Amniotic stem cell (primary cell): ENCODE measurements around the gene TESK2.
"Not testable (repeated sequence)": the region's sequence is repeated elsewhere in the genome, so short reads cannot be mapped to it uniquely, and the experiment has no call there.

Experiments used
- DNase-seq: peaks from one replicate; lab custom pipeline; 2025; lab: John Stamatoyannopoulos, UW

TESK2 gene

DNA sequence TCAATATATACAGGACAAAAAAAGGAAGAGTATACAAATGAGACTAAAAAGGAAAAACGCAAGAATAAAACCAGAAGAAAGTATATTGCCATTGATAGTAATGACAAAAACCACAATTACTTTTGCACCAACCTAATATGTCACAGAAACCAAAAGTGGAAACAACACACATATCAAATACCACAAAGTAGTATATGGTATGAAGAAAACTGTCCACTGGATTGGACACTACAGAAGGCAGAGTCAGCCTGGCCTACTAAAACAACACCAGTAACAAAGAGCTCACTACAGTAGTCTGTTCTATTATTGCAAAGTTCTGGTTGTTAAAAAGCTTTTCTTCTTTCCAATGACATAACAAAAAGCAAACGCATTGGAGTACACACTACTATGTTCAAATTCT is 17.7 kb downstream of the TESK2 start:
- DNase-seq, result no peak

DNA sequence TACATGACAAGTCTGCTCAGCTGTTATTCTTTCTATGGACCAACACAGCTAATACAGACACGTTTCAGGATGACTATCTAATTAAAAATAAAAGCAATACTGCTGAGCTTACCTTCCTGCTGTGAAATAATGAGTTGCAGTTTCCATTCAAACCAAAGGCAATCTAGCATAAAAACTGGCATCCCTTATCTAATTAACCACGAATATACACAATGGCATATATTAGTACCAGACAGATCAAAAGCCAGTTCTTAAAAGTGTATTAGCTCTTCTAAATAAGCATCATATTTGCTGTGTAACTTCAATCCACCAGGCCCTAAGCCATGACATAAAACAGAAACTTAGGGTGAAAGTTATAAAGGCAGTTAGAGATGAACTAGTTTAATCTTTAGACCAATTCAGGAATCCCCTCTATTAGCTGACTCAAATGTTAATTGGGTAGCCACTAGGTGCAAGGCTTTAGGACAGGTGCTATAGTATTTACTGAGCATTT is 20.6 kb downstream of the TESK2 start:
- DNase-seq, result no peak

DNA sequence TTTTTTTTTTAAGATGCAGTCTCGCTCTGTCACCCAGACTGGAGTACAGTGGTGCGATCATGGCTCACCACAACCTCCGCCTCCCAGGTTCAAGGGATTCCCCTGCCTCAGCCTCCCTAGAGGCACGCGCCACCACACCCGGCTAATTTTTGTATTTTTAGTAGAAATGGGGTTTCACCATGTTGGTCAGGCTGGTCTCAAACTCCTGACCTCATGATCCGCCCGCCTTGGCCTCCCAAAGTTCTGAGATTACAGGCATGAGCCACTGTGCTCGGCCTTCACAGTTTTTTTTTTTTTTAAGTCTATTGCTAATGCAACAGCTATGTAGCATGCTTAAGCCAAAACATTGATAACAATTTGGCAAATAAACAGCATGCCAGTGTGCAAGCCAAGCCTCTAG is 23.6 kb downstream of the TESK2 start:
- not testable (repeated sequence) for DNase-seq

DNA sequence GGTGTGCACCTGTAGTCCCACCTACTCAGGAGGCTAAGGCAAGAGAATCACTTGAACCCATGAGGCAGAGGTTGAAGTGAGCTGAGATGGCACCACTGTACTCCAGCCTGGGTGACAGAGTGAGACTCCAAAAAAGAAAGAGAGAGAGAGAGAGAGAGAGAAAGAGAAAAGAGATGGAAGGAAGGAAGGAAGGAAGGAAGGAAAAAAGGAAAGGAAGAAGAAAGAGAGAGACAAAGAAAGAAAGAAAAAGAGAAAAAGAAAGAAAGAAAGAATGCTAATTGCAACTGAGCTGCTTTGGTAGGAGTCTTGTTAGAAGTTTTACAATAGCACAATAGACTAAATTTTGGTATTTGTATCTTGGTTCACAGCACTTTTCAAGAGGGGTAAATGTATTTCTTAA is 25.7 kb downstream of the TESK2 start:
- DNase-seq, result no peak

DNA sequence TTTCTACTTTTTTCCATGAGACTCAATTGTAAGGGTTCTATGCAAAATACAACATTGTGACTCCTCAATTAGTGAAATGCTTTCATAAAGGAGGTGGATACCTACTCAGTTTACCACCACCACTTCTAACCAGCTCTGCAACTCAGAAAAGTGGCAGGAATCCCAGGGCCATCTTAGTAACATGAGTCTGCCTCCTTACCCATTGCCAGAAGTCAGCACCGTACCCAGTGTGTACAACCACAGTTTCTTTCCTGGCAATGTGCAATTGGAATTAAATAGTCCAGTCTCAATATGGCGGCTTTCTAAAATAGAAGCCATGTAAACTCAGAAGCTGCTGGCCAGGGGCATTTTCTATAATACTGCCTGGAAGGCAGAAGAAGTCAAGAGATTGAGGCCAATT is 32.1 kb downstream of the TESK2 start:
- no peak for DNase-seq

DNA sequence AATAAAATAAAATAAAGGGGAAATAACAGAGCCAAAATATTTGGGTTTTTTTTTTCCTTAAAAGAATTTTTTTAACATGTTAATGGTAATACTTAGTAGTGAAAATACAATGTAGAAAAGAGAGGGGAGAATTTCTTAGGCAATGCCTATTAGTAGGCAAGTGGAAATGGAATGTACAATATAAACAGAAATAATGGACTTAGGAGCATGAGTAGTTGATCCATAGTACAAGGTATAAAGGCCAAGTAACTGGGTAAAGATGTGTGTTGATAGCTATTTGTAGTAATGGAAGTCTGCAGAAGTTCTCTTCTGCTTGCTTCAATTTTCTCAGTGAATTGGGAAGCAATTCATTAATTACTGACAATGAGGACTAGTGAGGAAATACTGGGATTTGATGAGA is 34.4 kb downstream of the TESK2 start:
- DNase-seq, result no peak

DNA sequence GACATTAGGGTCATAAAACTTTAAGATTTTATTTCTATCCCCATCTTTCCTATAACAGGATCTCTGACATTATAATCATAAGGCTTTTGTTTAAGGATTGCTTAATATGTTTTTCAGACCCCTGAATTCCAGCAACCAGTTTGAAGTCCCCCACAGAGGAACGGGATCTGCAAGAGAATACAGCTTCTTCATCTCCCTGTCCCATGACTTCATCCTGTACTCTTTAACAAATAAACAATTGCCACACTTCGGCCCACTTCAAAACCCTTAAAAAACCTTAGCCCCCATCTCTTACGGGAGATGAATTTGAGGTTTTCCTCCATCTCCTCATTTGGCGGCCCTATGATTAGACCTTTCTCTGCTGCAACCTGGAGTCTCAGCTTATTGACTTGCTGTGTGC is 35.8 kb downstream of the TESK2 start:
- DNase-seq, result no peak

DNA sequence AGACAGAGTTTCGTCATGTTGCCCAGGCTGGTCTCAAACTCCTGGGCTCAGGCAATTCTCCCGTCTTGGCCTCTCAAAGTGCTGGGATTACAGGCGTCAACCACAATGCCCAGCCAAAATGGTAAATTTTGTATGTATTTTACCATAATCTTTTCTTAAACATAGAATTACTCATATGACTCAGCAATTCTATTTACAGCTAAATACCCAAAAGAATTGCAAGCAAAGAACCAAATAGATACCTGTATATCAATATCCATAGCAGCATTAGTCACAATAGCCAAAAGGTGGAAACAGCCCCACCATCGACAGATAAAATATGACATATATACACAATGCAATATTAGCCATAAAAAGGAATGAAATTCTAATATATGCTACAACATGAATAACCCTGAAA is 36.5 kb downstream of the TESK2 start:
- no peak for DNase-seq

DNA sequence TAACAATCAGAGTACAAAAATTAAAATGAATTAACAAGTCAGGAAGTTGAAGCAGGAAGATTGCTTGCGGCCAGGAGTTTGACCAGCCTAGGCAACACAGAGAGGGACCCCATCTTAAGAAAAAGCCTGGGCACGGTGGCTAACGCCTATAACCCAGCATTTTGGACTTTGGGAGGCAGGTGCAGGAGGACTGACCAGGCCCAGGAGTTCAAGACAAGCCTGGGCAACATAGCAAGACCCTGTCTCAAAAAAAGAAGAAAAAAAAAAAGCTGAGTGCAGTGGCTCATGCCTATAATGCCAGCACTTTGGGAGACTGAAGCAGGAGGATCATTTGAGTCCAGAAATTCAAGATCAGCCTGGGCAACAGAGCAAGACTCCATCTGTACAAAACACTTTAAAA is 38.5 kb downstream of the TESK2 start:
- DNase-seq, result no peak

DNA sequence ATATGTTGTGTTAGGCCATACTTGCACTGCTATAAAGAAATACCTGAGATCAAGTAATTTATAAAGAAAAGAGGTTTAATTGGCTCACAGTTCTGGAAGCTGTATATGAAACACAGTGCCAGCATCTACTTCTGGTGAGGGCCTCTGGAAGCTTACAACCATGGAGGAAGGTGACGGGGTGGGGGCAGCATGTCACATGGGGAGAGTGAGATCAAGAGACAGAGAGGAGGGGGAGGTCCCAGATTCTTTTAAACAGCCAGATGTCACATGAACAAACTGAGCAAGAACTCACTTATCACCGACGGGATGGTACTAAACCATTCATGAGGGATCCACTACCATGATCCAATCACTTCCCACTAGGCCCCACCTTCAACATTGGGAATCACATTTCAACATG is 42.6 kb downstream of the TESK2 start:
- DNase-seq, result no peak

DNA sequence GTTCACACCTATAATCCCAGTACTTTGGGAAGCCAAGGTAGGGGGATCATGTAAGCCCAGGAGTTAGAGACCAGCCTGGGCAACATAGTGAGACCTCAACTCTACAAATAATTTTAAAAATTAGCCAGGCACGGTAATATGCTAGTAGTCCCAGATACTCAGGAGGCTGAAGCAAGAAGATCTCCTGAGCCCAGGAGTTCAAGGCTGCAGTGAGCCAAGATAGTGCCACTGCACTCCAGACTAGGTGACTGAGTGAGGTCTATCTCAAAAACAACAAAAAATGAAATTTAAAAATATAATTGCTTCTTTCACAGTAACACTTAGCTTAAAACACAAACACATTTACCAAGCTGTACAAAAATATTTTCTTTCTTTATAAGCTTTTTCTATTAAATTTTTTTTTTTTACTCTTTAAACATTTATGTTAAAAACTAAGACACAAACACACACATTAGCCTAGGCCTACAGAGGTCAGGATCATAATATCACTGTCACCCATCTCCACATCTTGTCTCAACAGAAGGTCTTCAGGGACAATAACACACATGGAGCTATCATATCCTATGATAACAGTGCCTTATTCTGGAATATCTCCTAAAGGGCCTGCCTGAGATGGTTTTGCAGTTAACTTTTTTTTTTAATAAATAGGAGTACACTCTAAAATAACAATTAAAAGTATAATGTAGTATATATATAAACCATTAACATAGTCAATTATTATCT is 43.9 kb downstream of the TESK2 start:
- DNase-seq, result no peak

DNA sequence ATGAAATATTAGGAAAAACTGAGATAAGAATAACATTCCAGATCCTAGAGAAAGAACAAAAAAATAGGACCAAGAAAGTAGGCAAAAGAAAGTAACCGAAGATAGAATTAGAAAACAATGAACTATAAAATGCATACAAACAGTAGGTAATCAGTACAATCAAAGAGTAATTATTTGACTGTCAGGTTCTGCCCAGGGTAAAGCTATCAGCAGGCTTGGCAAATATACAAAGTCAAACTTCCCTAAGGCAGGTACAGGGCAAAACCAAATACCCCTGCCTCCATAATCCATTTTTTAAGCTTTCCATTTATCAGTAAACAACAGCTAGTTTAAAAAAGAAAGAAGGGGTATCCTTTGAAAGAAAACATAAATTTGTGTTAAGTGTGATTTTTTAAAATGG is 44.4 kb downstream of the TESK2 start:
- DNase-seq, result no peak

DNA sequence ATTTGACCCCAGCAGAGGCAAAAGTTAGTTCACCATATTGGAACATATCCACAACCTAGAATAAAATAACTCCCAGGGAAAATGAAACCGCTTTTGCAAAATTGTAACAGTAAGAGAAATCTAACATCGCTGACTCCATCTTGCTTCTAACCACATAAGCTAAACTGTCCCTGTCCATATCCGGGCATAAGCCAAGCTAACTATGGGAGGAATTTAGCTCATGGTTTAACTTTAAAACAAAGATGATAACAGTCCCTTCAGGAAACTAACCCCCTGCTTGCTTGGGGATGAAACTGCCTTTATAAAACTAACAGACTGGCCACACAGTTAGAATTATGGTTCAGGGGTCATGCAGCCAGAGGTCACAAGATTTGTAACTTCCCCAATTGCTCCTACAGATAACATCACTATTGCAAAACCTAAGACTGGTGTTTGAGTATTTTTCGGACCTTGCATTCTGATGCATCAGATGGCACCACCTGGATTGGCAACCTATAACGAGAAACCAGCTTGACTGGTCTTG is 46.3 kb downstream of the TESK2 start:
- no peak for DNase-seq

DNA sequence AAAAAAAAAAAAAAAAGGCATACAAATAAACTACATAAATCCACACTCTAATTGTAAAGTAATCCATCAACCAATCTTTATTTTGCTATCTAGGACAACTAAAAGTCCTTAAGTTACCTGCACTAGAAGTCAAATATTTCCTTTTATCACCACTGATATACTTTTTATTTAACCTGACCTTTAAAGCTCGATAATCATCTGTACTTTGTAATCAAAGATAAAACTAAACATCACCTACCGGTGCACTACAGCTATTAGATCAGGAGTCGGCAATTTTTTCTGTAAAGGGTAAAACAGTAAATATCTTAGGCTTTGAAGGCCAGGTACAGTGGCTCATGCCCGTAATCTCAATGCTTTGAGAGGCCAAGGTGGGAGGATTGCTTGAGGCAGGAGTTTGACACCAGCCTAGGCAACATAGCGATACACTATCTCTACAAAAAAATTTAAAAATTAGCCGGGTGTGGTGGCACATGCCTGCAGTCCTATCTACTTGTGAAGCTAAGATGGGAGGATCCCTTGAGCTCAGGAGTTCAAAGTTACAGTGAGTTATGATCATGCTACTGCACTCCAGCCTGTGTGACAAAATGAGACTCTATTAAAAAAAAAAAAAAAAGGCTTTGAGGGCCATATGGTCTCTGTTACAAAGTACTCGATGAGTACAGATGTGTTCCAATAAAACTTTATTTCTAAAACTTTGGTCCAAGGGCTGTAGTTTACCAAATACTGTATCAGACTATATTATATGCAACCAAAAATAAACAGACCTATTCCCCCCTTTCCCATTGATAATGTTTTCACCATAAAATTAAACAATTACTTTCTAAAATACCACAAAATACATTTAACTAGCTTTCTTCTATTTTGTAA is 47.1 kb downstream of the TESK2 start:
- DNase-seq, result no peak

DNA sequence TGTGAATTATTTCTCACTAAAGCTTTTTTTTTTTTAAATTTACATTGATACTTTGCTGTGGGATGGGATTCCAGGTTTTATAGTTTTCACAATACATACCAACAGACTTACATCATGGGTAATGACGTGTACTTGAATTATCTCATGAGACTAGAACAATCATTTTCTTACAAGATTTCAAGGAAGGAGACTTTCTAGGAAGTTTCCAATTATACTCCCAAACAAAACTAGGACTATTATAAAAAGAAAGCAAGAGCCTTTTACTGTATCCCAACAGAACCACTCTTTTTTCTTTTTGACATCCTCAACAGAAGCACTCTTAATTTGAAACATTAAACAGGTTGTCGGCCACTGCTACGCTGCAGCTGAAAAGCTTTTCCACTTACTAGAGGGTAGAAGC is 48.7 kb downstream of the TESK2 start:
- peak; percentile 25 for DNase-seq

DNA sequence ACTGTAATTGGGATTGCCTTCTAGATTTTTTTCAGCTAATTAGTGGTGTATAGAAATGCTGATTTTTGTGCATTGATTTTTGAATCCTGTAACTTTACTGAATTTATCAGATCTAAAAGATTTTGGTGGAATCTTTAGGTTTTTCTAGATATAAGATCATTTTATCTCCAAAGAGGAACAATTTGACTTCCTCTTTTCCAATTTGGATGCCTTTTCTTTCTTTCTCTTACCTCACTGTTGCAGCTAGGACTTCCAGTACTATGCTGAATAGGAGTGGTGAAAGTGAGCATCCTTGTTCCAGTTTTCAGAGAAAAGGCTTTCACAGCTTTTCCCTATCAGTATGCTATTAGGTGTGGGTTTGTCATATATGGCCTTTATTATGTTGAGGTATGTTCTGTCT is 53.6 kb downstream of the TESK2 start:
- no peak for DNase-seq

DNA sequence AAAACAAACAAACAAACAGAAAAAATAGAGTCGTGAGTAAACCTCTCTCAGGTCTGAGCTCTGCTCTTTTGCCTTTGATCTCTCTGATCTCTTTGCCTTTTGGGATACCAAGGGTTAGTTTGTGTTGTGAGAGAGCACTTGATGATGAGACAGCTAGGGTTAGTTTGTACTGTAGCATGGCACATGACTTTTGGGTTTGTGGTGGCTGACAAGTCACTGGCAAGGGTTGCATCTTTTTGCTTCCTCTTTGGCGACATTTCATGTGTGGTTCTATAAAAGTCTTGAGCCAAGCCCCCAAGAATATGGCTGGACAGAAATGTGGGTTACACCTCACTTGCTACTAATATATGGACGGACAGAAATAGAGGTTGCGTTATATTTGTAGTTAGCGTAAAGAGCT is 60.5 kb downstream of the TESK2 start:
- no peak for DNase-seq

DNA sequence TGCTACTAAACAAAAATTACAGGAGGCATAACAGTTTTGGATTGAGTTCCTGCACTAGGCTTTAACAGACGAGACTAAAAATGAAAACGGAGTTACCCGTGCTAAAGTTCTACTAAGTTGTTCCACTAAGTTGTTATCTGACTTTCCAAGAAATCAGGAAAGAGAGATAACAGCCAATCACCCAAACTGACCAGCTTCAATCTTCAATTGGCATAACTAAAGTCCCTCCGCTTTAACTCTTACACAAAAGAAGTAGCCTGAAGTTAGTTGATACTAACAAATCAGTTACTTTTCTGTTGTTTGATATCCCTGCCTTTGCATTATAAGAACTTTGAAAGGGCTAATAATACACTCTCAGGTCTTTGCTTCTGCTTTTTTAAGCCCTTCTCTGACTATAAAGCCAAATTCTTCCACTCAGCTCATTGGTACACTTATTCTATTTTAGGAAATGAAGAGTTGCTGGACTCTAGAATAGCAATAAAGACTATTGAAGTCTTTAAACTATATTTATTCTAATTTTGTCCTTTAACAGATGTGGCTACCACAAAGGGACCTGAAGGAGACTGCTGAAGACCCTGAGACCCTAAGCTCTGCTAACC is 61.3 kb downstream of the TESK2 start:
- DNase-seq, result no peak

DNA sequence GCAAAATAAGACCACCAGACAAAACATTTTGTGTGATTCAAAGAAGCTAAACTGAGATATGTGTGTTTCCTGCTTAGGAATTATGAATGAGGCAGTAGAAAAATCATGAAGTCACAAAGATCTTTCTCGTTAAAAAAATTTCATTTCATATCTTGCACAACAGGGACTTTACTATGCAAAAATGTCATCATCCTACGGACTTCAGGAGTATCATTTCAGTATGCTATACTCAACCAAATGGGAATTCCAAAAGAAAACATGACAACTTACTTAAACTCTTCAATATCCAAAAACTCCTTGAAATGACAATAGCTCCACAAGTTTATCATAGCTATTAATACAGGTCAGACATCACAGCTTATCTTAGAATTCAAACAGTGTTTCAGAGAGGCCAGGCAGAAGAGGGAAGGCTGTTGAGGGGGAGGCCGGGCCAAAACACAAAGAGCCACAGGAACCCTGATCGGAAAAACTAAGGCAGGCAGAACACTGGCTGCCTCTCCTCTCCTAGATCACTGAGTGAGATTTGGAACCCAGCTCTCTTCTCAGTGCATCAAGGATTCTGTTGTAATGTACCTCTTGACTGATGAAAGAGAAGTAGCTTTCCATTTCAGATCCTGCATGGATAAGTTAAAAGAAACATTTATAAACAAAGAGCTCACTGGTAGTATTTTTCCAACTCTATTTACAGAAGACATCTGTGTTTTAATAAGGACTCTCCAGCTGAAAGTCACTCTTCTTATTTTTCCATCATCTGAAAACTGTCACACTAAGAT is 66.9 kb downstream of the TESK2 start:
- no peak for DNase-seq

DNA sequence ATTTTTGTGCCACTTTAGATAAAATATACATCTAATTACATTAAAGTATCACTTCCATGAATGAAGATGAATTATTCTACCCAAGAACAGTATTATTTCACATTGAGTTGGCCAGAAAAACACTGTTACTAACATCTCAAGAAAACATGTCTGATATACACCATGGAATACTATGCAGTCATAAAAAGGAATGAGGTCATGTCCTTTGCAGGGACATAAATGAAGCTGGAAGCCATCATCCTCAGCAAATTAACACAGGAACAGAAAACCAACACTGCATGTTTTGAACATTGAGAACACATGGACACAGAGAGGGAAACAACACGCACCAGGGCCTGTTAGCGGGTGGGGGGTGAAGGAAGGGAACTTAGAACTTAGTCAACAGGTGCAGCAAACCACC is 69.0 kb downstream of the TESK2 start:
- DNase-seq, result no peak

DNA sequence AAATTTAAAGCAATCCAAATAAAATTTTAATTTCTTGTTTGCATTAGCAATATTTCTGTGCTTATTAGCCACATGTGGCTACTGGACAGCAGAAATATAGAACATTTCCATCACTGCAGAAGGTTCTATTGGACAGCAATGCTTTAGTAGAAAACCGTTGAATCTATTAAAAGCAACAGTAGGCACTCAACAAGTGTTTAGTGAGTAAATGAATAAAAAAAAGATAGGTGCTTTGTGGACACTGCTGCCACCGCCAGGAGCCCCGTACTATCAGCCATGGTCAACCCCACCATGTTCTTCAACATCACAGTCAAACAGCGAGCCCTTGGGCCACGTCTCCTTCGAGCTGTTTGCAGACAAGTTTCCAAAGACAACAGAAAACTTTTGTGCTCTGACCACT is 76.2 kb downstream of the TESK2 start:
- DNase-seq, result no peak

DNA sequence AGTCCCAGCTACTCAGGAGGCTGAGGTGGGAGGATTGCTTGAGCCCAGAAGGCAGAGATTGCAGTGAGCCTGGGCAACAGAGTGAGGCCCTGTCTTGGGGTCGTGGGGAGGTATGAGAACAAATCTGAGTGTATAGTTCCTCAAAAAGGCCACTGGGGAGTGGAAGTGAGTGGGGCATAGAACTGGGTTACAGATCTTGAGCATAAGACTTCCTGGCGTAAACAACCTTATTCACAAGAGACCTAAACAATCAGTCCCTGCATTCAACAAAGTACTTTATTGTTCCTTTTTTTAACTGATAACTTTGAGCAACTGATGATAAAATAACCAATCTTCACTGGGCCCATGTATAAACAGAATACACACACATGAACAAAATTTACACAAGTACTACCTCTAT is 78.1 kb downstream of the TESK2 start:
- no peak for DNase-seq
